ENCODE results near the gene OR4D1.

DNA sequence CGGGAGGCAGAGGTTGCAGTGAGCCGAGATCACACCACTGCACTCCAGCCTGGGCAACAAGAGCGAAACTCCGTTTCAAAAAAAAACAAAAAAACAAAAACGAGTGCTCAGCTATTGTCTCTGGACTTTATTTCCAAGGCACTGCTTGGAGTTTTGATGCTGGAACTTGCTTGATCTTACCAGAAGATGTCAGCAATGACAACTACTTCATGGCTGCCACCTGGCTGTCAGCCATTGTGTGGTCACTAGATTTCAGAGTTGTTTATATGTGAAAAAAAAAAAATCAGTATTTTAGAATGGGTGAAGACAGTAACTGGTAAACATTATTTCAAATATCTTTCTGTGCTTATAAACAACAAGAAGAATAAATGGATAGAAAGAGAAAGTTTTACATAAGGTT, 26.3 kb upstream of the OR4D1 start:
- TF ChIP-seq, protein P1, sequence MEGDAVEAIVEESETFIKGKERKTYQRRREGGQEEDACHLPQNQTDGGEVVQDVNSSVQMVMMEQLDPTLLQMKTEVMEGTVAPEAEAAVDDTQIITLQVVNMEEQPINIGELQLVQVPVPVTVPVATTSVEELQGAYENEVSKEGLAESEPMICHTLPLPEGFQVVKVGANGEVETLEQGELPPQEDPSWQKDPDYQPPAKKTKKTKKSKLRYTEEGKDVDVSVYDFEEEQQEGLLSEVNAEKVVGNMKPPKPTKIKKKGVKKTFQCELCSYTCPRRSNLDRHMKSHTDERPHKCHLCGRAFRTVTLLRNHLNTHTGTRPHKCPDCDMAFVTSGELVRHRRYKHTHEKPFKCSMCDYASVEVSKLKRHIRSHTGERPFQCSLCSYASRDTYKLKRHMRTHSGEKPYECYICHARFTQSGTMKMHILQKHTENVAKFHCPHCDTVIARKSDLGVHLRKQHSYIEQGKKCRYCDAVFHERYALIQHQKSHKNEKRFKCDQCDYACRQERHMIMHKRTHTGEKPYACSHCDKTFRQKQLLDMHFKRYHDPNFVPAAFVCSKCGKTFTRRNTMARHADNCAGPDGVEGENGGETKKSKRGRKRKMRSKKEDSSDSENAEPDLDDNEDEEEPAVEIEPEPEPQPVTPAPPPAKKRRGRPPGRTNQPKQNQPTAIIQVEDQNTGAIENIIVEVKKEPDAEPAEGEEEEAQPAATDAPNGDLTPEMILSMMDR (IDR thresholded peaks at IDR 0.05; ENCODE audit: insufficient read depth, low read length, poor library complexity, severe bottlenecking) = peak; percentile 20
- TF ChIP-seq EZH2phosphoT487 (conservative IDR thresholded peaks at IDR 0.05; ENCODE audit: low read length) = no peak
